ENCODE data around the gene TICRR. TPM values are rescaled to one million over a fixed set of nuclear protein-coding genes. Genes with fewer than 3 reads are reported as not detected.

The TICRR gene
- total RNA-seq, 4 donors from 2014 or later: 0.76 to 1.5 (median 0.99) TPM

GRCh38 chr15:89649013-89649625, 73.8 kb downstream of the TICRR start:
- no peak overlapping the region for H3K4me3 ChIP-seq
- peaks cover 3% of the 10 kb centered on the region for H3K4me1 ChIP-seq
- no peaks in the 10 kb centered on the region for H3K27me3 ChIP-seq
- WGBS: 98% methylated on average over 14 of the region's 37 CpGs
- DNase-seq (ENCODE audit: low spot score in 2 of 2): peak; percentile 58 to 68
- TF ChIP-seq POLR2AphosphoS5 (IDR thresholded peaks at IDR 0.05): no peak
- TF ChIP-seq EP300 (IDR thresholded peaks at IDR 0.05): no peak
- TF ChIP-seq CTCF (IDR thresholded peaks at IDR 0.05): no peak
- peaks cover 8% of the 10 kb centered on the region for H3K36me3 ChIP-seq
- H3K27ac ChIP-seq: no peak overlapping the region
- H3K9me3 ChIP-seq: no peaks in the 10 kb centered on the region

DNA sequence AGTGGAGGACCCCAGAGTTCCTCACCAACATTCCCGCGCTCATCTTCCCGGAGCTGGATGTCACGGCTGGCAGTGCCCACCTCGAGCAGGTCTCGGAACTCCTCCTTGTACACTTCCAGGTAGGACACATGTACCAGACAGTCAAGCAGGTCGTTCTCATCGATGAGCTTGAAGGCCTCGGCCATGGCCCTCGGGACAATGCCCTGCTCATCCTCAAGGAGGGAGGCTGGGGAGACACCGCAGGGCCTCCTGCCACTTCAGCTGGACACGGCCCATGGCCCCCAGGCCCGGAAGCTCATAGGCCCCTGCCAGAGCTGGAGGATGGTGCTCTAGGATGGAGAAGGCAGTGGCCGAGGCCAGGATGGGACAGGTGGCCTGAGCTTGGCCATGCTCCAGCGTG, 74.4 kb downstream of the TICRR start:
- Histone ChIP-seq H3K27me3 (peaks cover 5% of the 10 kb centered on the region), H3K9me3 (no peaks in the 10 kb centered on the region), H3K27ac (no peak overlapping the region), H3K4me1 (peaks cover 9% of the 10 kb centered on the region), H3K36me3 (peaks cover 7% of the 10 kb centered on the region), H3K4me3 (no peak overlapping the region)
- 94% methylated on average over 11 of the region's 15 CpGs for WGBS
- peak; percentile 49 to 56 for DNase-seq (ENCODE audit: low spot score in 2 of 2)
- TF ChIP-seq POLR2AphosphoS5 (IDR thresholded peaks at IDR 0.05) (no peak), POLR2A (IDR thresholded peaks at IDR 0.05) (no peak), EP300 (IDR thresholded peaks at IDR 0.05) (no peak), CTCF (IDR thresholded peaks at IDR 0.05) (no peak)

- TF ChIP-seq POLR2AphosphoS5 (IDR thresholded peaks at IDR 0.05) (no peak), POLR2A (IDR thresholded peaks at IDR 0.05) (no peak), CTCF (IDR thresholded peaks at IDR 0.05) (no peak), EP300 (IDR thresholded peaks at IDR 0.05) (no peak)
- Histone ChIP-seq H3K27me3 (peaks cover 13% of the 10 kb centered on the region), H3K4me3 (no peak overlapping the region), H3K9me3 (no peaks in the 10 kb centered on the region), H3K36me3 (no peaks in the 10 kb centered on the region), H3K4me1 (peaks cover 16% of the 10 kb centered on the region), H3K27ac (no peak overlapping the region)
- 94% methylated on average over 5 of the region's 7 CpGs for WGBS
- peak; percentile 26 to 60 for DNase-seq (ENCODE audit: low spot score in 2 of 2)
Measured at GRCh38 chr15:89652131-89652530, 76.9 kb downstream of the TICRR start.

DNA sequence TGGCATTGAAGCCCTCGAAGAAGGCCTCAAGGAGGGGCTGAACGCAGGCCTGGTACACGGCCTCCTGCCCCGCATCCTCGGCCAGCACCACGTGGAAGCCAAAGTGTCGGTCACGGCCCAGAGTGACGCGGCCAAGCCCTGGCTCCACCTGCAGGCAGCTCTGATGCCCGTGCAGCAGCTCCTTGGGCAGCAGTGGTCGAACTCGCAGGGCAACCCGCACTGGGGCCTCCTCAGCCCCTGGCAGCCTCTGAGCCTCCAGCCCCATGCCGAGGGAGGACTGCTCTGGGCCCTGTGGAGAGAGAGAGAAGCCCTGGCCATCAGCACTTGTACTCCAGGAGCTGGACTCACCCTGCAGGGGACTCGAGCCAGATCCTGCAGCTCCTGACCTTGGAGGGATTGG, 77.4 kb downstream of the TICRR start:
- DNase-seq (ENCODE audit: low spot score in 2 of 2): peak; percentile 53 to 67
- Histone ChIP-seq H3K27me3 (peaks cover 13% of the 10 kb centered on the region), H3K36me3 (no peaks in the 10 kb centered on the region), H3K4me3 (no peak overlapping the region), H3K4me1 (peaks cover 13% of the 10 kb centered on the region), H3K9me3 (no peaks in the 10 kb centered on the region), H3K27ac (no peak overlapping the region)
- 100% methylated on average over 2 of the region's 16 CpGs for WGBS
- no peak for TF ChIP-seq POLR2A (IDR thresholded peaks at IDR 0.05)
- TF ChIP-seq EP300 (IDR thresholded peaks at IDR 0.05): no peak
- no peak for TF ChIP-seq CTCF (IDR thresholded peaks at IDR 0.05)
- no peak for TF ChIP-seq POLR2AphosphoS5 (IDR thresholded peaks at IDR 0.05)

DNA sequence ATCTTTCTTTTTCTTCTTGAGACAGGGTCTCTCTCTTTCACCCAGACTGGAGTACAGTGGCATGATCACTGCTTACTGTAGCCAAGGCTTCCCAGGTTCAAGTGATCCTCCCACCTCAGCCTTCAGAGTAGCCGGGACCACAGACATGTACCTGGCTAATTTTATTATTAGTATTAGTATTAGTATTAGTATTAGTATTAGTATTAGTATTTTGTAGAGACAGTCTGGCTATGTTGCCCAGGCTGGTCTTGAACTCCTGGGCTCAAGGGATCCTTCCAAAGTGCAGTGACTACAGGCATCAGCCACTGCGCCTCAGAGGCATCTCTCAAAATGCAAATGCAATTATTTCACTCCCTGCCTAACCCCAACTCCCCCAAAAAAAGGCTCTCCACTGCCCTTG, 78.3 kb downstream of the TICRR start:
- H3K4me1 ChIP-seq: peaks cover 13% of the 10 kb centered on the region
- no peak for TF ChIP-seq POLR2AphosphoS5 (IDR thresholded peaks at IDR 0.05)
- no peak for TF ChIP-seq EP300 (IDR thresholded peaks at IDR 0.05)
- no peak for TF ChIP-seq CTCF (IDR thresholded peaks at IDR 0.05)
- TF ChIP-seq POLR2A (IDR thresholded peaks at IDR 0.05): no peak
- no peak overlapping the region for H3K27ac ChIP-seq
- no peaks in the 10 kb centered on the region for H3K9me3 ChIP-seq
- peaks cover 13% of the 10 kb centered on the region for H3K27me3 ChIP-seq
- no peaks in the 10 kb centered on the region for H3K36me3 ChIP-seq
- H3K4me3 ChIP-seq: no peak overlapping the region
- WGBS: 97% methylated on average over 2 of the region's 2 CpGs
- DNase-seq (ENCODE audit: low spot score in 2 of 2): peak in 1 of 2 donors; percentile 29

All from suprapubic skin (tissue), 4 donors.